HG02981 (cell line): ENCODE measurements around the gene TBATA.

Experiments used
- ATAC-seq: cut with Tn5 transposase; IDR thresholded peaks from one replicate; pipeline ENCODE4 v1.9.1; 2021; ENCODE audit warnings: mild to moderate bottlenecking, moderate library complexity; ENCODE audit not compliant: unreplicated experiment

Gene TBATA

GRCh38 chr10:70785190-70785589, at the start of gene TBATA:
TBATA (minus strand) TSS chr10:70785377; CDS start chr10:70783379, 1,998 bp downstream.
- no peak for ATAC-seq

- ATAC-seq, result no peak
Observed at GRCh38 chr10:70834441-70835151, 49.4 kb upstream of the TBATA start.

DNA sequence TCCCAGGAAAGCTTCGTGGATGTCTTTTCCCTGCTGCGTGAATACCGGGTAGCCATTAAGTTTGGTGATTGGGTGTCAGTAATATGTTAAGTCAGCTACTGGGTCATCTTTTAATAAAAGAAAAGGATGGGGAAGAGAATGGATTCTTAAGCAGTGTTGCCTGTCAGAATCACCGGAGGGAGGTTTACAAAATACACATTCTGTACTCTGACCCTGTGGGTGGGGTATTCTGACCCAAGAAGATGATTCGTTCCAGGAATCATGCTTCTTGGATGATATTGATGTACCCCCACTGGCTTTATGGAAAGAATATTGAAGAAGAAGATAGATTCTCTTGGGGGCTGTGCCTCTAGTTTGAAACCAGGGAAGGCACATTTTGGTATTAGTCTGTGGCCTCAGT, 48.8 kb upstream of the TBATA start:
- ATAC-seq, result no peak

GRCh38 chr10:70833601-70834000, 48.4 kb upstream of the TBATA start:
- no peak for ATAC-seq

DNA sequence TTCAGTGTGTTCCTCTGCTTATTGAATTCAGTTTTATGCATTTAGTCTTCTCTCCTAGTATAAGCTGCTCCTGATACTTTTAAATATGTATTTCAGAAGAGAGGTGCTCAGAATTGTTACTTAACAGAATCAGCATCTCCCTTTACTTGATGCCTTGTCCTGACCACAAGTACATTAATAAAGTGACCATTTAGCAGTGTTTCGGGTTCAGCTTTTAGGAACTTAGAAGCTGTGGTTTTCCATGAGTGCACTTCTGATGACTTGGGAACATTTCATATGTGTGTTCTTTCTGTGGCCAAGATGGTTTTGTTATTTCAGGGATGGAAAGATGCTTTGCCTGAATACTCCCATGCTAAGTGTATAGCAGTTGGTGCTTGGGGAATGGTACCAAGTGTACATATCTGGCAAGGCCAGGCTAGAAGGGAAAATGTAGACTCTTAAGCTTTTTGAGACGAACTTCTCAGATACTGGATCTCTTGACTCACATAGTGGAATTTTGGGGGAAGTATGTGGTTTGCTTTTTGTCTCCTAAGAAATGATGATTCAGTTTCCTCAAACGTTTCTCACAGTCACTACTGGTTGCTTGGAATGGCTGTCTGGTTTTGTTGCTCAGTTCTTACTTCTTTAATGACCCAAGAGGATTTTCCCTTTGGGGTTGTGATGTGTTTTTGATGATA, 47.8 kb upstream of the TBATA start:
- ATAC-seq, result no peak

DNA sequence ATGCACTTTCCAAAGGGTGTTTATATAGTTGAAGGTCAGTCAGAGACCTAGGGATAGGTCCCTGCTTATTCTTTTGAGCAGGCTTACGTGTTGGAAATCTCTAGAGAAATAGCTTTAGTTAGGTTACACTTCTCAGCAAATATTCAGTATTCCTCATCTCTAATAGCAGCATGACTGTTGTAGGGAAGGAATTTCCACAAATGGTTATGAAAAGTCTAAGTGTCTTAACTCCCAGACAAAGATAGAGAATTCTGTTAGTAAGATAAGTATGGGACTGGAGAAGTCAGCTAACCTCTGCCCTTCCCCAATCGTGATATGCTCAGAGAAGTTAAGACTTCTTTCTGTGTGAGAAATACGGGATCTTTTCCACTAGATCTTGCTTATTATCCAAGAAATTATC, 47.0 kb upstream of the TBATA start:
- ATAC-seq, result no peak

- no peak for ATAC-seq
Observed at GRCh38 chr10:70830164-70830563, 45.0 kb upstream of the TBATA start.

DNA sequence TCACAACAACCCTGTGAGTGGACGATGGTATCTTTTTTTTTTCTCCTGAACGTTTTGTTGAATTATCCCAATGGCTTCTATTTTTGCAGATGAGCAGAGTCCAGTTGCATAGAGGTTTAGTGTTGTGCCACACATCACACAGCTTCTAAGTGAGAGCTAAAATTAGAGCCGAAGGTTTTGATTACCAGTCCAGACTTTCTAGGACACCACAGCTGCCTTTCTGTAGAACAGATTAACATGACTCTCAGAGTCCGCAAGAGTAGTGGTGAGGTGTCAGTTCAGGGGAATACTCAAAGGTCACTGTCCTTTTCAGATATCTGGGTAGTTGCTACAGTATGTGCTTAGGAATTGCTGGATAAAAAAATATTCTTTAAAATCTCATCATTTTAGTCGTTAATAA, 44.4 kb upstream of the TBATA start:
- no peak for ATAC-seq

GRCh38 chr10:70828923-70829322, 43.7 kb upstream of the TBATA start:
- no peak for ATAC-seq

DNA sequence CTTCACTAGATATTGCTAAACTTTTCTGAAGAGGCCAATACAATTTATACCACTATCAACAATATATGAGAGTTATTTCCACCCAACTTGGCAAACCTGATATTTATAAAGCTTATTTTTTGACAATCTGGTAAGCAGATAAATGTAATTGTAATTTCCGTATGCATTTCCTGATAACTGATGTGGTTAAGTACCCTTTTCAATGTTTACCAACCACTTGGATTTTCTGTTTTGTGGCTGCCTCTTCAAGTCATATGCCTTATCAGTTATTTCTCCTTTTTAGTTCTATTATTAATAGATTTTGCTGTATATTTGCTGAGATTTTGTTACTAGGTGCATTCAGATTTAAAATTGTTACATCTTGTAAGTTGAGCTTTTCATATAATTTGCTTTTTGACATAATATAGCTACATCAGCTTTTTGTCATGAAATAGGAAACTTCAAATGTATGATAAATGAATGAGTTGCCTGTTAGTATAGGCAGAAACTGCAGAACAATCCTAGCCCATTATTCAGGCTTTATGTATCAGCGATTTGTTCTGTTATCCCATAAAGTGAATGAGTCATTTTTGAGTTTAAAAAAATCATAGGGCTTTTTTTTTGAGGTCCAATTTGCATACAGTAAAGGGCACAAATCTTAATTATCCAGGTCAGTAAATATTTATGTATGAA, 42.0 kb upstream of the TBATA start:
- no peak for ATAC-seq

DNA sequence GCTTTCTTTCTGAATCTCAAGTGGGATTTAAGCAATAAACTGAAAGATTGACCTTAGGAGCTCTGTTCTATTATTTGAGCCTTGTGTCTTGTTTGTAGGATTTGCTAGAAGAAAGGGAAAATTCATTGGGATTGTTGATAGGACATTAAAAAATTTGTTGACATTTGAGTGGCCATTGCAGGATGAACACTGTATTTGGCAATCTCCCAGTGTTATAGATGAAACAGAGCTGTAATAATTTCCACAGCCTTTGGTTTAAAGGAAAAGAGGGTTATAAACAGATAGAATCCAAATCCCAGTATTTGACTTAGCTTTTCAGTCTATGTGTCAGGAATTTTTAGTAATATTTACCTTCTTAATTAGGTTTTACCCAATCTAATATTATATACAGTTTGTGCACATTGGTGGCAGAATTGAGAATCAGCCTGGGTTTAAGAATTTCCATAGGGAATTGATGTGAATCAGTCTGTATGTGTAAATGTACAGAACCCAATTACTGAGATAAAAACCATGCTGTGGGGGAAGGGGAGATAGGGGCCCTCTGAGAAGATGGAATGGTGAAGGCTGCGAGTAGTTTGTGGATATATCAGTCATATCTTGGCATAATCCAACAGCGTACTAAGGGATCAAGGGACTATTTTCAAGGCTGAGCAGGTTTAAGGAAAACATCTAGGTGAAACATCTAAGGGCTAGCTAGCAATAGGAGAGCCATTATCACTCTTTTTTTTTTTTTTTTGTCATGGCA, 37.1 kb upstream of the TBATA start:
- no peak for ATAC-seq

DNA sequence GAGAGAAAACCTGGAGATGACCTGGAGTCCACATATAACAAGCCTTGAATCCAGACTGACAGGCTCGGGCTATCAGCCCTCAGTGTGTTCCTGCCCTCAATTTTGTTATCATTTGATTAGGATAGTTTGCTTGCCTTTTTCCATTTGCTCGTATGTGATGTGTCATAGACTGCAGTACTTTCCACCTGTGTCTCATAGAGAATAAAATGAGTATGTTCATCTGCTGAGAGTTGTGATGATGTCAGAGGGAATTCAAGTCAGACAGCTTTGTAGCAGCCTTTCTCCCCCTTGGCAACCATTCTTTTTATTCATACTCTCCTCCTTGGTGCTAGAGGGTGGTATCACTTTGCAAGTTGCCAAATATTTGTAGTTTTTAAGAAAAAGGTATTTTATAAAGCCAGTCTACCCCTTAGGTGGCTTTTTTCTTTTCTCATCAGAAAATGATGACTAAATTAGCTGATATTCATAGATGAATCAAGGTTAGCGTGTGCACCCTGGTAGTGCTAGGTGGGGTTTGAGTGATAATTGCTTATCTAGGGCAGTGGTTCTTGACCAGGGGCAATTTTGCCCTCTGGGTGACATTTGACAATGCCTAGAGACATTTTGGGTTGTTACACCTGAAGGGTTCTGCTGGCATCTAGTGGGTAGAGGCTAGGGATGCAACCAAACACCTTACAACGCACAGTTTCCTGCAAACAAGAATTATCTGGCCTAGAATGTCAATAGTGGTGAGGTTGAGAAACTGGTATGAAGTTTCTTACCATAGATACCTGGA, 36.0 kb upstream of the TBATA start:
- ATAC-seq, result no peak

GRCh38 chr10:70816220-70816894, 31.2 kb upstream of the TBATA start:
- peak; percentile 38 for ATAC-seq

DNA sequence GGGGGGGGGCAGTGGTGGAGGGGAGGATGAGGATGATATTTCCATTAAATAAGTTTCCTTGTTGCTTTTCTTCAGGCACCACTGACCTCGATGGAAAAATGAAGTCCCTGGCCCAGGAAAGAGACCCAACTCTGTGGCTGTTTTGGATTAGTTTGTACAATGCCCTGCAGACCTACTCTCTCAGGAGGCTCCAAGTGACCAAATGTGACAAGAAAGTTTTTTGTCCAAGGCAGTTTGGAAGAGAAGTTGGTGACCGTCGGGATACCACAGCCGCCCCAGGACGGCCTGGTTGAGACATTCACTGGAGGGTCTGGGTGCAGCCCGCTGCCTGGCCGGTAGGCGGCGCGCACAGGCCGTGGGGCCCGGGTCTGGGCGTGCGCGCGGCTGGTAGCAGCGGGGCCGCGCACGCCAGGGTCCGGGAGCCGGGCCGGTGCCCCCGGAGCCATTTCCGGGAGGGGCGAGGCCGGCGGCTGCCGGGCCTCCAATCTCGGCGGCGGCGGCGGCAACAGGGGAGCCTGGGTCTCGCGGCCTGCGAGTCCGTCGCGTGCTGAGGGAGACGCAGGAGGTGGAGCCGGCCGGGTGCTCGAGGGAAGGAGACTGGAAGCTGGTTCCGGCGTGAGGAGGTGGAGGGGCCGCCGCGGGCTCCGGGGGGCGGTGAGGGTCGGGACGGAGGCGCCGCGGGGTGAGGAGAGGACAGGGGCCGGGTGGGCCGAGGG, 30.5 kb upstream of the TBATA start, which contains the start of gene SGPL1:
Gene SGPL1 (plus strand): TSS at position 445 of the 716 bp plus-strand sequence. CDS start 906 bp downstream, outside the sequence.
- peak; percentile 95 for ATAC-seq

- ATAC-seq, result no peak
Observed at GRCh38 chr10:70814126-70814525, 28.9 kb upstream of the TBATA start.

DNA sequence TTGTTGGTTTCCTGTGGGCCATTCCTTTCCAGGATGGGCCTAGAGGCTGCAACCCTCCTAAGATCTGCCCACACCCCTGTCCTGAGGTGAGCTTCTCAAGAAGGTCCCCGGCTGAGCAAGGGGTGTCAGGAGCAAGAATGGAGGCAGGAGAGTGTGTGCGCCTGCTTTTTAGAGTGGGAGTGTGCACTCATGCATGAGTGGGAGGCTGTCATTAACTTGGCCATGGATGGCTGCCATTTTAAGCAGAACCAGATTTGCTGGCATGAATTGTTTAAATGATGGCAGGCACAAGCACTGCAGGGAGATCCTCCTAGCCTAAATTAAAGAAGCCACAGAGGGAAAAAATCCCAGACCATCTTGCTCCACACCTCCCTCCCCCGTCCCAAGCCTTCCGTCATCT, 27.6 kb upstream of the TBATA start:
- ATAC-seq, result no peak

- no peak for ATAC-seq
Observed at GRCh38 chr10:70811881-70812280, 26.7 kb upstream of the TBATA start.

GRCh38 chr10:70810967-70811366, 25.8 kb upstream of the TBATA start:
- ATAC-seq, result no peak

DNA sequence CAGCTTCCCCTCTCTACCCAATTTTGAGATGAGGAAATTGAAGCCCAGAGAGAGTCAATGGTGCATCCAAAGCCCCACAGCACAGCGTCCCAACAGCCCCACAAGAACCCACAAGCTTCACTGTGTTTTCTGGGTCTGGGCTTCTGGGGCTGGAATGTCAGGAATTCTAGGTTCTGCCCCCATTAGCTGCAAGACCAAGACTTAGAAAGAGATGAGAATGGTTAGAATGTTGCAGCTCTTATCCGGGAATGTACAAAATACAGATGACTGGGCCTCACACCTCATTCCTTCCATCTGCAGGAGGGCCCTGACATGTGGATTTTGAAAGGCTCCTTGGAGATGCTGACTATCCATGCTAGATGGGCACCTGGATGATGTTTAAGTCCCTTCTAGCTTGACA, 24.5 kb upstream of the TBATA start:
- no peak for ATAC-seq
